ENCODE measurements around the gene CAPN2. TPM values are rescaled to one million over a fixed set of nuclear protein-coding genes. Genes with fewer than 3 reads are reported as not detected.

CAPN2 gene
- total and polyA plus RNA-seq, 7 experiments from 2014 or later: 57.6 to 195 (median 99.5) TPM

DNA sequence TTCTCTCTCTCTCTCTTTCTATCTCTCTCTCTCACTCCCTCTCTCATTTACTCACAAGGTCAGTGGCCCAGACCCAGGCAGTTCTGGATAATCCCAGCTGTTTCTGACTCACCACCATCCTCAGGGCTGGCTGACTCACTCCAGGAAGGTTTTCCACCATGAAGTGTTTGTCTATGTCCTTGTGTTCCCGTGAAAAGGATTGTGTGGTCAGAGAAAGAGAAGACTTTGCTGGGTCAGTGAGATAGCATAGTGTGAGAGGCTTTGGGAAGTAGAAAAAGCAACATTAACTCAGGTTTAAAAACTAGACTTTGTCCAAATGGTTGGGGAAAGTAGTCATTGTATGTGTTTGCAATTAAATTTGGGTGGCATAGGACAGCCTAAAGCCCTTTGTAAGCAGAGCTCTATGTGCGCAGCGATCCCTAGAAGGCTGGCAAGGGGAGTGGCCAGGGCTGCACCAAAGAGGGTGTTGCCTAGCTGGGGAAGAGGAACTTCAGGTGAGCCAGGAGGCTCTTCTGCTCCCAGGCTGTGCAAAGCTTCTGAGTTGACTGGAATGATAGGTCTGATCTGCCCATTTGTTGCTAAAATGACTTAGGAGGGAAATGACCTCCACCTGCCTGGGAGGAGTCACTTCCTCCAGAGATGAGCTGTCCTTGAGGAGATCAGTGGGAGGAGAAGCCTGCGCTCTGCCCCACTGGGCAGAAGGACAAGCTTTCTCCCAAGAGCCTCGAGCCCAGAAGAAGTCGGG, 4.9 kb upstream of the CAPN2 start:
- H3K4me3 Mint-ChIP-seq: no peak overlapping the region
- no peak for ATAC-seq
- POLR2A ChIA-PET: no interaction called here
- no peaks in the 10 kb centered on the region for H3K9me3 Mint-ChIP-seq
- peaks cover 0 to 11% (median 0%) of the 10 kb centered on the region in 5 donors for H3K27me3 Mint-ChIP-seq
- CTCF ChIA-PET: interaction anchor here (1.1 to 1.5 kb wide), 3 partner anchors 9 to 11 kb away, joined by 3 to 4 read pairs (median 4); no protein-coding TSS in a partner anchor
- Histone ChIP-seq H3K27ac (ENCODE audit: low read depth, low read length) (no peak overlapping the region), H3K9me3 (ENCODE audit: control insufficient read depth in 2 of 3, low read length in 3 of 3) (no peaks in the 10 kb centered on the region), H3K27me3 (ENCODE audit: control insufficient read depth in 2 of 2, insufficient read depth in 2 of 2, low read length in 2 of 2) (no peaks in the 10 kb centered on the region), H3K4me1 (ENCODE audit: control insufficient read depth in 2 of 2, insufficient read depth in 2 of 2, low read length in 2 of 2) (peaks cover 12% of the 10 kb centered on the region in 2 donors), H3K4me3 (ENCODE audit: low read length) (no peak overlapping the region), H3K36me3 (ENCODE audit: control insufficient read depth in 2 of 3, insufficient read depth in 3 of 3, low read length in 3 of 3) (no peaks in the 10 kb centered on the region)
- H3K4me1 Mint-ChIP-seq: peaks cover 13 to 34% (median 20%) of the 10 kb centered on the region in 7 donors
- DNase-seq: no peak
- H3K36me3 Mint-ChIP-seq: peaks cover 0 to 2% (median 0%) of the 10 kb centered on the region in 5 donors
- peak overlapping the region in 2 of 9 donors; percentile 12 to 55 for H3K27ac Mint-ChIP-seq
- intact Hi-C loops (cut with micrococcal nuclease): no loop called here

- no peak for DNase-seq
Observed at GRCh38 chr1:223708001-223708359, 4.4 kb upstream of the CAPN2 start.

GRCh38 chr1:223708651-223709268, 3.6 kb upstream of the CAPN2 start:
- ChIA-PET CTCF (interaction anchor here (1.5 kb wide), 1 partner anchor 10 kb away, joined by 4 read pairs; no protein-coding TSS in a partner anchor), POLR2A (interaction anchor here (1.0 to 1.3 kb wide), 2 partner anchors 18 to 41 kb away, joined by 3 to 5 read pairs; no protein-coding TSS in a partner anchor)
- Histone ChIP-seq H3K9me3 (ENCODE audit: control insufficient read depth in 2 of 3, low read length in 3 of 3) (no peaks in the 10 kb centered on the region), H3K4me3 (ENCODE audit: low read length) (no peak overlapping the region), H3K27ac (ENCODE audit: low read depth, low read length) (no peak overlapping the region), H3K27me3 (ENCODE audit: control insufficient read depth in 2 of 2, insufficient read depth in 2 of 2, low read length in 2 of 2) (no peaks in the 10 kb centered on the region), H3K36me3 (ENCODE audit: control insufficient read depth in 2 of 3, insufficient read depth in 3 of 3, low read length in 3 of 3) (no peaks in the 10 kb centered on the region), H3K4me1 (ENCODE audit: control insufficient read depth in 2 of 2, insufficient read depth in 2 of 2, low read length in 2 of 2) (peaks cover 15 to 19% of the 10 kb centered on the region in 2 donors)
- Mint-ChIP-seq H3K27ac (peak overlapping the region in 4 of 9 donors; percentile 35 to 79 (median 52)), H3K36me3 (peaks cover 0 to 5% (median 0%) of the 10 kb centered on the region in 5 donors), H3K27me3 (peaks cover 0 to 11% (median 0%) of the 10 kb centered on the region in 5 donors), H3K9me3 (no peaks in the 10 kb centered on the region), H3K4me3 (no peak overlapping the region), H3K4me1 (peaks cover 19 to 41% (median 30%) of the 10 kb centered on the region in 7 donors)
- DNase-seq (no peak), ATAC-seq (no peak)
- intact Hi-C loops (cut with micrococcal nuclease): no loop called here

More at GRCh38 chr1:223708001-223708359, 4.4 kb upstream of the CAPN2 start:
- CTCF ChIA-PET: interaction anchor here (1.1 to 1.5 kb wide), 2 partner anchors 9 to 11 kb away, joined by 3 to 4 read pairs; no protein-coding TSS in a partner anchor
- no peak overlapping the region for H3K27ac ChIP-seq (ENCODE audit: low read depth, low read length)
- H3K27me3 ChIP-seq (ENCODE audit: control insufficient read depth in 2 of 2, insufficient read depth in 2 of 2, low read length in 2 of 2): no peaks in the 10 kb centered on the region
- no peak for ATAC-seq
- H3K36me3 Mint-ChIP-seq: peaks cover 0 to 2% (median 0%) of the 10 kb centered on the region in 5 donors
- peaks cover 0 to 11% (median 0%) of the 10 kb centered on the region in 5 donors for H3K27me3 Mint-ChIP-seq
- H3K9me3 ChIP-seq (ENCODE audit: control insufficient read depth in 2 of 3, low read length in 3 of 3): no peaks in the 10 kb centered on the region
- H3K4me3 Mint-ChIP-seq: no peak overlapping the region
- peak overlapping the region in 1 of 9 donors; percentile 12 for H3K27ac Mint-ChIP-seq
- H3K4me1 Mint-ChIP-seq: peaks cover 13 to 34% (median 22%) of the 10 kb centered on the region in 7 donors
- H3K36me3 ChIP-seq (ENCODE audit: control insufficient read depth in 2 of 3, insufficient read depth in 3 of 3, low read length in 3 of 3): no peaks in the 10 kb centered on the region
- intact Hi-C loops (cut with micrococcal nuclease): no loop called here
- POLR2A ChIA-PET: interaction anchor here (1.3 kb wide), 1 partner anchor 41 kb away, joined by 5 read pairs; no protein-coding TSS in a partner anchor
- no peaks in the 10 kb centered on the region for H3K9me3 Mint-ChIP-seq
- H3K4me3 ChIP-seq (ENCODE audit: low read length): no peak overlapping the region
- H3K4me1 ChIP-seq (ENCODE audit: control insufficient read depth in 2 of 2, insufficient read depth in 2 of 2, low read length in 2 of 2): peaks cover 12% of the 10 kb centered on the region in 2 donors

DNA sequence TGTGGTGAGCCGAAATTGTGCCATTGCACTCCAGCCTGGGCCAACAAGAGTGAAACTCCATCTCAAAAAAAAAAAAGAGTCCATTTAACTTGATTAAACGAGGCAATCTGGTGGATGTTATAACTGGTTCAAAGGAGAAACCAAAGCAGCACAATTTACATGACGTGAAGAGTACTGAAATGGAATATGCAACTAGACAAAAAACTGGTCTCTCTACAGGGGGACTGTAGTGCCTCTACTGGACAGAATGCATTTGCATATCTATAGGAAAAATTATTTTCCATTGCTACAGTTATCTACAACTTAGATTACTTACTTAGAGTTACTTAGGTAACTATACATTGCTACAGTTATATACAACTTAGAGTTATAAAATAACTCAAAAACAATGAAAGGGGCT, 2.7 kb upstream of the CAPN2 start:
- POLR2A ChIA-PET: no interaction called here
- no peak overlapping the region for H3K4me3 Mint-ChIP-seq

GRCh38 chr1:223710179-223711133, 1.9 kb upstream of the CAPN2 start:
- no peak overlapping the region for H3K4me3 ChIP-seq (ENCODE audit: low read length)
- peaks cover 0 to 19% (median 0%) of the 10 kb centered on the region in 5 donors for H3K36me3 Mint-ChIP-seq
- peaks cover 0 to 8% (median 0%) of the 10 kb centered on the region in 5 donors for H3K27me3 Mint-ChIP-seq
- no peak overlapping the region for H3K27ac ChIP-seq (ENCODE audit: low read depth, low read length)
- intact Hi-C loops (cut with micrococcal nuclease): loop anchor here (5.0 to 10.0 kb wide), 5 partner anchors 137 to 1966 kb away; partner anchors contain the start of genes NVL (in 2 of the 2), DEGS1 (in 1 of the 2), DUSP10 (in 1 of the 2) and TP53BP2 (in 1 of the 2)
- ATAC-seq (no peak), DNase-seq (no peak)
- ChIA-PET CTCF (interaction anchor here (0.6 to 4.5 kb wide), 5 partner anchors 12 to 577 kb away, joined by 3 to 39 read pairs (median 3); no protein-coding TSS in a partner anchor), POLR2A (interaction anchor here (0.8 to 1.0 kb wide), 2 partner anchors 12 to 133 kb away, joined by 3 read pairs; no protein-coding TSS in a partner anchor)
- H3K9me3 Mint-ChIP-seq: no peaks in the 10 kb centered on the region
- peak overlapping the region; percentile 26 to 90 (median 81) for H3K27ac Mint-ChIP-seq
- H3K4me3 Mint-ChIP-seq: peak overlapping the region in 7 of 10 donors; percentile 70 to 90 (median 77)
- peaks cover 34 to 56% (median 44%) of the 10 kb centered on the region in 7 donors for H3K4me1 Mint-ChIP-seq
- H3K36me3 ChIP-seq (ENCODE audit: control insufficient read depth in 2 of 3, insufficient read depth in 3 of 3, low read length in 3 of 3): no peaks in the 10 kb centered on the region
- H3K27me3 ChIP-seq (ENCODE audit: control insufficient read depth in 2 of 2, insufficient read depth in 2 of 2, low read length in 2 of 2): no peaks in the 10 kb centered on the region
- no peaks in the 10 kb centered on the region for H3K9me3 ChIP-seq (ENCODE audit: control insufficient read depth in 2 of 3, low read length in 3 of 3)
- H3K4me1 ChIP-seq (ENCODE audit: control insufficient read depth in 2 of 2, insufficient read depth in 2 of 2, low read length in 2 of 2): peaks cover 32 to 35% of the 10 kb centered on the region in 2 donors

More for the DNA sequence above, 2.7 kb upstream of the CAPN2 start:
- intact Hi-C loops (cut with micrococcal nuclease): no loop called here
- H3K36me3 ChIP-seq (ENCODE audit: control insufficient read depth in 2 of 3, insufficient read depth in 3 of 3, low read length in 3 of 3): no peaks in the 10 kb centered on the region
- Mint-ChIP-seq H3K9me3 (no peaks in the 10 kb centered on the region), H3K4me1 (peaks cover 25 to 48% (median 38%) of the 10 kb centered on the region in 7 donors), H3K27ac (peak overlapping the region in 3 of 9 donors; percentile 6 to 35 (median 11)), H3K27me3 (peaks cover 0 to 8% (median 0%) of the 10 kb centered on the region in 5 donors), H3K36me3 (peaks cover 0 to 12% (median 0%) of the 10 kb centered on the region in 5 donors)
- no peaks in the 10 kb centered on the region for H3K27me3 ChIP-seq (ENCODE audit: control insufficient read depth in 2 of 2, insufficient read depth in 2 of 2, low read length in 2 of 2)
- no peak for DNase-seq
- no peak for ATAC-seq
- CTCF ChIA-PET: interaction anchor here (0.6 to 4.5 kb wide), 2 partner anchors 40 to 111 kb away, joined by 3 to 39 read pairs; no protein-coding TSS in a partner anchor
- no peak overlapping the region for H3K4me3 ChIP-seq (ENCODE audit: low read length)
- no peak overlapping the region for H3K27ac ChIP-seq (ENCODE audit: low read depth, low read length)
- peaks cover 23 to 26% of the 10 kb centered on the region in 2 donors for H3K4me1 ChIP-seq (ENCODE audit: control insufficient read depth in 2 of 2, insufficient read depth in 2 of 2, low read length in 2 of 2)
- H3K9me3 ChIP-seq (ENCODE audit: control insufficient read depth in 2 of 3, low read length in 3 of 3): no peaks in the 10 kb centered on the region
